ENCODE measurements around the gene TMEM236. TPM values are rescaled to one million over a fixed set of nuclear protein-coding genes. Genes with fewer than 3 reads are reported as not detected.
A peak's percentile ranks its signal among the peaks of the same experiment; 100 is the strongest.

TMEM236 gene
- total and polyA plus RNA-seq, 7 donors = 0.15 to 1.0 (median 0.59) TPM

DNA sequence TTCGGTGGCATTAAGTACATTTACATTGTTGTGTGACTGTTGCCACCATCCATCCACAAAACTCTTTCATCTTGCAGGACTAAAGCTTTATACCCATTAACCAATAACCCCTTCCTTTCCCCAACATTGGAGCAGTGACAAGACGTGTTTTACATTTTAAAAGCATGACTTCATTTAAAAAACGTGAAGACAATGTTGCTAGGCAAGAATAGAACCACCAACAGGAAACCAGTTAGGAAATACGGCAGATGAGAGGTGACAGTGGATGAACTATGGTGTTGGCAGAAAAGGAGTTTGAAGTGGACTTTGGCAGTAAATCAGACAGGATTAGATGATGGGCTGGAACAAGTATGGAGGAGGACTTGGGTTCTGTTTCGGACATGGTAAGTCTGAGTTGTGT, 17.0 kb downstream of the TMEM236 start:
- no peak overlapping the region for H3K27ac ChIP-seq

DNA sequence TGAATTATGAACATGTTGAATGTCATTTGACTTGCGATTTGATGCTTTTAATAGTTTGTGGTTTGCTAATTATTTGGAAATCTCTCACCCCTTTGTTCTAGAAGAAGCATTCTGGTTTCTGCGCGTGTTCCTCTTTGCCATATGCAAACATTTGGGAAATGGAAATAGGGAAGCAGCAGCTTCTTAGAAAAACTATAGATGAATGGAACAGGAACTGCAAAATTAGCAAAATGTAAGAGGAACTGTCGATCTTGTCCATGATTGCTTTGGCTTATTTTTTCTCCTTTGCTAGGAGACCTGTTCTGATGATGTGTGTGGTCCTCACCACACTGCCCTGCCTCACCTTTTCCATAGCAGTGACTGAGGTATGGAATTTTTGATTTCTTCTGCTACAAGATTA, 19.0 kb downstream of the TMEM236 start:
- no peaks in the 10 kb centered on the region for H3K9me3 ChIP-seq
- H3K36me3 ChIP-seq (ENCODE audit: insufficient read depth in 1 of 2, low read depth in 1 of 2) = no peaks in the 10 kb centered on the region
- DNase-seq (no peak), ATAC-seq (no peak)
- H3K27me3 ChIP-seq (ENCODE audit: insufficient read depth in 3 of 3, low read length in 2 of 3) = no peaks in the 10 kb centered on the region
- 81 to 84% (median 83%) methylated on average over 4 of the region's 4 CpGs for WGBS, 3 donors
- H3K4me3 ChIP-seq = no peak overlapping the region
- intact Hi-C loops (cut with DNase I) = no loop called here
- no peak overlapping the region for H3K27ac ChIP-seq
- TF ChIP-seq, protein P1, sequence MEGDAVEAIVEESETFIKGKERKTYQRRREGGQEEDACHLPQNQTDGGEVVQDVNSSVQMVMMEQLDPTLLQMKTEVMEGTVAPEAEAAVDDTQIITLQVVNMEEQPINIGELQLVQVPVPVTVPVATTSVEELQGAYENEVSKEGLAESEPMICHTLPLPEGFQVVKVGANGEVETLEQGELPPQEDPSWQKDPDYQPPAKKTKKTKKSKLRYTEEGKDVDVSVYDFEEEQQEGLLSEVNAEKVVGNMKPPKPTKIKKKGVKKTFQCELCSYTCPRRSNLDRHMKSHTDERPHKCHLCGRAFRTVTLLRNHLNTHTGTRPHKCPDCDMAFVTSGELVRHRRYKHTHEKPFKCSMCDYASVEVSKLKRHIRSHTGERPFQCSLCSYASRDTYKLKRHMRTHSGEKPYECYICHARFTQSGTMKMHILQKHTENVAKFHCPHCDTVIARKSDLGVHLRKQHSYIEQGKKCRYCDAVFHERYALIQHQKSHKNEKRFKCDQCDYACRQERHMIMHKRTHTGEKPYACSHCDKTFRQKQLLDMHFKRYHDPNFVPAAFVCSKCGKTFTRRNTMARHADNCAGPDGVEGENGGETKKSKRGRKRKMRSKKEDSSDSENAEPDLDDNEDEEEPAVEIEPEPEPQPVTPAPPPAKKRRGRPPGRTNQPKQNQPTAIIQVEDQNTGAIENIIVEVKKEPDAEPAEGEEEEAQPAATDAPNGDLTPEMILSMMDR (IDR thresholded peaks at IDR 0.05) = no peak
- no peaks in the 10 kb centered on the region for H3K4me1 ChIP-seq

More for the DNA sequence above, 17.0 kb downstream of the TMEM236 start:
- H3K27me3 ChIP-seq (ENCODE audit: insufficient read depth in 3 of 3, low read length in 2 of 3) = no peaks in the 10 kb centered on the region
- TF ChIP-seq, protein P1 (IDR thresholded peaks at IDR 0.05) = no peak
- DNase-seq (no peak), ATAC-seq (peak in 2 of 4 donors; percentile 35 to 73)
- H3K9me3 ChIP-seq = no peaks in the 10 kb centered on the region
- 30 to 45% (median 33%) methylated on average over 5 of the region's 5 CpGs for WGBS, 3 donors
- H3K36me3 ChIP-seq (ENCODE audit: insufficient read depth in 1 of 2, low read depth in 1 of 2) = no peaks in the 10 kb centered on the region
- no peaks in the 10 kb centered on the region for H3K4me1 ChIP-seq
- intact Hi-C loops (cut with DNase I) = no loop called here
- H3K4me3 ChIP-seq = no peak overlapping the region

DNA sequence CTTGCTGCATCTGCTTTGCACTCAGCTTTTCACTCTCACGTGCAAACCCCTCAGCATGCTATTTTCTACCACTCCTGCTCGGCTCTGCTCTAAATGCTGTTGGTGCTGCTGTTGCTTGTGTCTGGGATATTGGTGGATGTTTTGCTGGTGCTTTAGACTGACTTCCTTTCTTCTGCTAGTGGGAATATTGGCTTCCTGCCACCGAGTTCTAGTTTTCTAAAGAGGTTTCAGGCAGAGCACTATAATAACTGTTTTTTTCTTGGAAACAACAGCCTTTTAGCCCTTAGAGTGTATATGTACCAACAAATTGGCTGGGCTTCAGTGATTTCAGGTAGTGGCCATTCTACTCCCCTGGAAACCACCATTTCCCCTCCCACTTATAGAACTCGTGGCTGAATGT, 27.8 kb downstream of the TMEM236 start:
- no peaks in the 10 kb centered on the region for H3K36me3 ChIP-seq (ENCODE audit: insufficient read depth in 1 of 2, low read depth in 1 of 2)
- no peak overlapping the region for H3K27ac ChIP-seq
- no peak for DNase-seq
- no peaks in the 10 kb centered on the region for H3K27me3 ChIP-seq (ENCODE audit: insufficient read depth in 3 of 3, low read length in 2 of 3)
- intact Hi-C loops (cut with DNase I) = loop anchor here in 1 of 2 donors (5.0 kb wide), 1 partner anchor 32 kb away; no protein-coding TSS in a partner anchor
- H3K4me1 ChIP-seq = peaks cover 19% of the 10 kb centered on the region
- TF ChIP-seq, protein P1 (IDR thresholded peaks at IDR 0.05) = no peak
- no peak for ATAC-seq
- no peak overlapping the region for H3K4me3 ChIP-seq
- WGBS, 3 donors = 43 to 52% (median 49%) methylated on average over 4 of the region's 4 CpGs
- H3K9me3 ChIP-seq = no peaks in the 10 kb centered on the region

DNA sequence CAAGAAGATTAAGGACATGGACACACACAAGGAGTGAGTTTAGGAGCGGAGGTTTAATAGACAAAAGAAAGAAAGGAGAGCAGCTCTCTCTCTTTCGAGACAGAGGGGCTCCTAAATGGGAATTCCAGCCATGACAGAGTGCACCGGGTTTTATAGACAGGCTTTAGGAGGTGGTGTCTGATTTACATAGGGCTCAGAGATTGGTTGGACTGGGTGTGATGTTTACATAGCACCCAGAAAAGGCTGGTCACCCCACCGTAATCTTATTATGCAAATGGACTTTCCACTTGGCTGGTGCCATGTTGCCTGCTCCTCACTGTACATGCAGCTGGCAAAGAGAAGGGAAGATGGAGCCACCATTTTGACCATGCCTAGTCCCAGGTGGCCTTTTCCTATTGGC, 28.7 kb downstream of the TMEM236 start:
- WGBS, 3 donors = 76 to 89% (median 81%) methylated on average over 4 of the region's 4 CpGs
- Histone ChIP-seq H3K4me3 (no peak overlapping the region), H3K36me3 (ENCODE audit: insufficient read depth in 1 of 2, low read depth in 1 of 2) (no peaks in the 10 kb centered on the region), H3K27me3 (ENCODE audit: insufficient read depth in 3 of 3, low read length in 2 of 3) (no peaks in the 10 kb centered on the region), H3K27ac (no peak overlapping the region), H3K4me1 (peaks cover 26% of the 10 kb centered on the region), H3K9me3 (no peaks in the 10 kb centered on the region)
- DNase-seq (no peak), ATAC-seq (no peak)
- intact Hi-C loops (cut with DNase I) = loop anchor here in 1 of 2 donors (5.0 kb wide), 1 partner anchor 33 kb away; no protein-coding TSS in a partner anchor
- TF ChIP-seq, protein P1 (IDR thresholded peaks at IDR 0.05) = no peak

DNA sequence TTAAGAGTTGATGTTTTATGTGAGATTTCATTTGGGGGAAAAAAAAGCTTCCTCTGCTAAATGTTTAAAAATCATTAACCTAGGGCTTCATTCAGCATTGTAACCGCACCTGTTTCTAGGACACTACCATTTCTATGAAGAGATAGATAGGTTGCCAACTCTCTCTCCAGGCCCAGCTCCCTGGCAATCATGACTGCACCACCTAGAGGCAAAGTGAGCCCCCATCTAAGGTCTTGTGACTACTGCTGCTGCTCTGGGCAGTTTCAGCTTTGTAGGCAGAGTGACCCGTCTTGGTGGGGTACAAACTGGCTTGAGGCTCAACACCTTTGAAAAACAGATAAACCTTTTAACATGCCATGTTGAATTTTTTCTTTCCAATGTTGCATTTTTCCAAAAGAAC, 29.9 kb downstream of the TMEM236 start:
- H3K27me3 ChIP-seq (ENCODE audit: insufficient read depth in 3 of 3, low read length in 2 of 3) = no peaks in the 10 kb centered on the region
- TF ChIP-seq, protein P1 (IDR thresholded peaks at IDR 0.05) = no peak
- WGBS, 3 donors = 35 to 74% (median 42%) methylated on average over 2 of the region's 2 CpGs
- DNase-seq (no peak), ATAC-seq (peak in 1 of 4 donors; percentile 32)
- H3K9me3 ChIP-seq = no peaks in the 10 kb centered on the region
- H3K4me3 ChIP-seq = no peak overlapping the region
- no peaks in the 10 kb centered on the region for H3K36me3 ChIP-seq (ENCODE audit: insufficient read depth in 1 of 2, low read depth in 1 of 2)
- H3K4me1 ChIP-seq = peaks cover 26% of the 10 kb centered on the region
- intact Hi-C loops (cut with DNase I) = loop anchor here in 1 of 2 donors (5.0 kb wide), 1 partner anchor 35 kb away; no protein-coding TSS in a partner anchor
- H3K27ac ChIP-seq = peak overlapping the region; percentile 86

All from psoas muscle (tissue), 8 donors.